Measurements from ENCODE around the gene TMEM107.

GRCh38 chr17:8176197-8176940, at the start of gene TMEM107:
- TF ChIP-seq SUZ12 (IDR thresholded peaks at IDR 0.05; ENCODE audit: extremely low read depth, insufficient read depth, insufficient read length) (no peak), ZNF274 (IDR thresholded peaks at IDR 0.05; ENCODE audit: low read depth, low read length) (no peak)

All from NT2/D1 (cell line).